Liver (tissue), 3 donors: ENCODE data around the gene RNF5.

Experiments used
- FOXA1 ChIP-seq: IDR thresholded peaks from 2 replicates; pipeline ENCODE4 v1.6.1; 2016; ENCODE audit warnings: antibody characterized with exemption
- GABPA ChIP-seq, 2 donors: IDR thresholded peaks in 1 of 2; conservative IDR thresholded peaks in 1 of 2; 2 replicates each; pipeline ENCODE4 v1.6.1; 2016; ENCODE audit warnings: antibody characterized with exemption in 2 of 2, mild to moderate bottlenecking in 1 of 2, moderate library complexity in 1 of 2
- JUND ChIP-seq, 2 donors: IDR thresholded peaks; 2 replicates each; pipeline ENCODE4 v1.6.1; 2016; ENCODE audit warnings: antibody characterized with exemption in 2 of 2
- RAD21 ChIP-seq, 2 donors: IDR thresholded peaks; 2 replicates each; pipeline ENCODE4 v1.6.1; 2016; ENCODE audit warnings: antibody characterized with exemption in 2 of 2, mild to moderate bottlenecking in 2 of 2
- RXRA ChIP-seq, 2 donors: IDR thresholded peaks; 2 replicates each; pipeline ENCODE4 v1.6.1; 2017 to 2018; ENCODE audit warnings: antibody characterized with exemption in 2 of 2, mild to moderate bottlenecking in 1 of 2
- SP1 ChIP-seq: IDR thresholded peaks from 2 replicates; pipeline ENCODE4 v1.6.1; 2018; ENCODE audit warnings: antibody characterized with exemption, mild to moderate bottlenecking
- TAF1 ChIP-seq: conservative IDR thresholded peaks from 2 replicates; pipeline ENCODE4 v1.6.1; 2016; ENCODE audit warnings: antibody characterized with exemption, mild to moderate bottlenecking
- YY1 ChIP-seq: IDR thresholded peaks from 2 replicates; pipeline ENCODE4 v1.6.1; 2016; ENCODE audit warnings: antibody characterized with exemption, mild to moderate bottlenecking
- TF ChIP-seq, protein P1 (sequence below): fragments of 150-350 bp; IDR thresholded peaks from 2 replicates; pipeline ENCODE4 v1.5.1; 2017; ENCODE audit warnings: improper control_type of control experiment, low read depth, low read length; ENCODE audit not compliant: missing input control
- TF ChIP-seq, protein P2 (sequence below): IDR thresholded peaks from 2 replicates; pipeline ENCODE4 v1.6.1; 2016; ENCODE audit warnings: antibody characterized with exemption, mild to moderate bottlenecking
- TF ChIP-seq, protein P3 (sequence below): IDR thresholded peaks from 2 replicates; pipeline ENCODE4 v1.6.1; 2016; ENCODE audit warnings: antibody characterized with exemption
- TF ChIP-seq, protein P4 (sequence below): IDR thresholded peaks from 2 replicates; pipeline ENCODE4 v1.6.1; 2016; ENCODE audit warnings: antibody characterized with exemption
- donor health status: healthy.
- donor health status: healthy.

DNA sequence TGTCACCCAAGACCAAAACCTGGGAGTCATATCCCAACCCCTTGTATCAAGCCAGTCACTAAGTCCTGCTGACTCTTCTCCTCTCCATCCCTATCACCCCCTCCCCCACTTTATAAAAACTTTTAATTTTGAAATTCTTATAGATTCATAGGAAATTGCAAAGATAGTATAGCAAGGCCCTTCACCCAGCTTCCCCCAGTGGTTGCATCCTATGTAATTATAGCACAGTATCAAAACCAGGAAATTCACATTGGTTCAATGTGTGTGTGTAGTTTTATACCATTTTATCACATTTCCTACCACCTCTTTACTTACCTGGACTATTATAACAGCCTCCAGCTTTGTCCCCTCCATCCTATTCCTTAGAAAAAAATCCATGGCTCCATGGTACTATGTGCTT is 20.2 kb upstream of the RNF5 start:
- TF ChIP-seq, protein P1, sequence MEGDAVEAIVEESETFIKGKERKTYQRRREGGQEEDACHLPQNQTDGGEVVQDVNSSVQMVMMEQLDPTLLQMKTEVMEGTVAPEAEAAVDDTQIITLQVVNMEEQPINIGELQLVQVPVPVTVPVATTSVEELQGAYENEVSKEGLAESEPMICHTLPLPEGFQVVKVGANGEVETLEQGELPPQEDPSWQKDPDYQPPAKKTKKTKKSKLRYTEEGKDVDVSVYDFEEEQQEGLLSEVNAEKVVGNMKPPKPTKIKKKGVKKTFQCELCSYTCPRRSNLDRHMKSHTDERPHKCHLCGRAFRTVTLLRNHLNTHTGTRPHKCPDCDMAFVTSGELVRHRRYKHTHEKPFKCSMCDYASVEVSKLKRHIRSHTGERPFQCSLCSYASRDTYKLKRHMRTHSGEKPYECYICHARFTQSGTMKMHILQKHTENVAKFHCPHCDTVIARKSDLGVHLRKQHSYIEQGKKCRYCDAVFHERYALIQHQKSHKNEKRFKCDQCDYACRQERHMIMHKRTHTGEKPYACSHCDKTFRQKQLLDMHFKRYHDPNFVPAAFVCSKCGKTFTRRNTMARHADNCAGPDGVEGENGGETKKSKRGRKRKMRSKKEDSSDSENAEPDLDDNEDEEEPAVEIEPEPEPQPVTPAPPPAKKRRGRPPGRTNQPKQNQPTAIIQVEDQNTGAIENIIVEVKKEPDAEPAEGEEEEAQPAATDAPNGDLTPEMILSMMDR, result no peak
- TF ChIP-seq, protein P2, sequence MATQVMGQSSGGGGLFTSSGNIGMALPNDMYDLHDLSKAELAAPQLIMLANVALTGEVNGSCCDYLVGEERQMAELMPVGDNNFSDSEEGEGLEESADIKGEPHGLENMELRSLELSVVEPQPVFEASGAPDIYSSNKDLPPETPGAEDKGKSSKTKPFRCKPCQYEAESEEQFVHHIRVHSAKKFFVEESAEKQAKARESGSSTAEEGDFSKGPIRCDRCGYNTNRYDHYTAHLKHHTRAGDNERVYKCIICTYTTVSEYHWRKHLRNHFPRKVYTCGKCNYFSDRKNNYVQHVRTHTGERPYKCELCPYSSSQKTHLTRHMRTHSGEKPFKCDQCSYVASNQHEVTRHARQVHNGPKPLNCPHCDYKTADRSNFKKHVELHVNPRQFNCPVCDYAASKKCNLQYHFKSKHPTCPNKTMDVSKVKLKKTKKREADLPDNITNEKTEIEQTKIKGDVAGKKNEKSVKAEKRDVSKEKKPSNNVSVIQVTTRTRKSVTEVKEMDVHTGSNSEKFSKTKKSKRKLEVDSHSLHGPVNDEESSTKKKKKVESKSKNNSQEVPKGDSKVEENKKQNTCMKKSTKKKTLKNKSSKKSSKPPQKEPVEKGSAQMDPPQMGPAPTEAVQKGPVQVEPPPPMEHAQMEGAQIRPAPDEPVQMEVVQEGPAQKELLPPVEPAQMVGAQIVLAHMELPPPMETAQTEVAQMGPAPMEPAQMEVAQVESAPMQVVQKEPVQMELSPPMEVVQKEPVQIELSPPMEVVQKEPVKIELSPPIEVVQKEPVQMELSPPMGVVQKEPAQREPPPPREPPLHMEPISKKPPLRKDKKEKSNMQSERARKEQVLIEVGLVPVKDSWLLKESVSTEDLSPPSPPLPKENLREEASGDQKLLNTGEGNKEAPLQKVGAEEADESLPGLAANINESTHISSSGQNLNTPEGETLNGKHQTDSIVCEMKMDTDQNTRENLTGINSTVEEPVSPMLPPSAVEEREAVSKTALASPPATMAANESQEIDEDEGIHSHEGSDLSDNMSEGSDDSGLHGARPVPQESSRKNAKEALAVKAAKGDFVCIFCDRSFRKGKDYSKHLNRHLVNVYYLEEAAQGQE, result no peak
- TF ChIP-seq GABPA (IDR thresholded peaks at IDR 0.05 in 1 of 2, conservative IDR thresholded peaks at IDR 0.05 in 1 of 2), result no peak
- TF ChIP-seq, protein P3, sequence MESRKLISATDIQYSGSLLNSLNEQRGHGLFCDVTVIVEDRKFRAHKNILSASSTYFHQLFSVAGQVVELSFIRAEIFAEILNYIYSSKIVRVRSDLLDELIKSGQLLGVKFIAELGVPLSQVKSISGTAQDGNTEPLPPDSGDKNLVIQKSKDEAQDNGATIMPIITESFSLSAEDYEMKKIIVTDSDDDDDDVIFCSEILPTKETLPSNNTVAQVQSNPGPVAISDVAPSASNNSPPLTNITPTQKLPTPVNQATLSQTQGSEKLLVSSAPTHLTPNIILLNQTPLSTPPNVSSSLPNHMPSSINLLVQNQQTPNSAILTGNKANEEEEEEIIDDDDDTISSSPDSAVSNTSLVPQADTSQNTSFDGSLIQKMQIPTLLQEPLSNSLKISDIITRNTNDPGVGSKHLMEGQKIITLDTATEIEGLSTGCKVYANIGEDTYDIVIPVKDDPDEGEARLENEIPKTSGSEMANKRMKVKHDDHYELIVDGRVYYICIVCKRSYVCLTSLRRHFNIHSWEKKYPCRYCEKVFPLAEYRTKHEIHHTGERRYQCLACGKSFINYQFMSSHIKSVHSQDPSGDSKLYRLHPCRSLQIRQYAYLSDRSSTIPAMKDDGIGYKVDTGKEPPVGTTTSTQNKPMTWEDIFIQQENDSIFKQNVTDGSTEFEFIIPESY, result no peak
- no peak for TF ChIP-seq JUND (IDR thresholded peaks at IDR 0.05)
- no peak for TF ChIP-seq TAF1
- no peak for TF ChIP-seq YY1
- no peak for TF ChIP-seq FOXA1
- TF ChIP-seq RAD21 (IDR thresholded peaks at IDR 0.05), result no peak
- no peak for TF ChIP-seq RXRA (IDR thresholded peaks at IDR 0.05)
- TF ChIP-seq, protein P4, sequence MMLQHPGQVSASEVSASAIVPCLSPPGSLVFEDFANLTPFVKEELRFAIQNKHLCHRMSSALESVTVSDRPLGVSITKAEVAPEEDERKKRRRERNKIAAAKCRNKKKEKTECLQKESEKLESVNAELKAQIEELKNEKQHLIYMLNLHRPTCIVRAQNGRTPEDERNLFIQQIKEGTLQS, result no peak
- TF ChIP-seq SP1, result no peak
